IMR-90 (cell line): Measurements from ENCODE around the gene NECTIN4.

Experiments
- BHLHE40 ChIP-seq: fragments of 150-350 bp; IDR thresholded peaks from 2 replicates; pipeline ENCODE4 v1.6.1; 2016; ENCODE audit warnings: mild to moderate bottlenecking, low read depth, low read length
- CHD1 ChIP-seq: IDR thresholded peaks from 2 replicates; pipeline ENCODE4 v1.6.1; 2012; ENCODE audit warnings: low read depth, low read length, improper control_type of control experiment
- FOS ChIP-seq: fragments of 150-350 bp; IDR thresholded peaks from 2 replicates; pipeline ENCODE4 v1.6.1; 2016; ENCODE audit warnings: low read depth, low read length
- MAFK ChIP-seq: IDR thresholded peaks from 2 replicates; pipeline ENCODE4 v1.6.1; 2012; ENCODE audit warnings: low read depth, low read length, improper control_type of control experiment
- MAZ ChIP-seq: IDR thresholded peaks from 2 replicates; pipeline ENCODE4 v1.6.1; 2012; ENCODE audit warnings: low read depth, mild to moderate bottlenecking, low read length, improper control_type of control experiment, moderate library complexity, borderline replicate concordance
- MXI1 ChIP-seq: IDR thresholded peaks from 2 replicates; pipeline ENCODE4 v1.6.1; 2012; ENCODE audit warnings: low read depth, mild to moderate bottlenecking, low read length, moderate library complexity, borderline replicate concordance
- POLR2A ChIP-seq: IDR thresholded peaks from 2 replicates; pipeline ENCODE4 v1.6.1; 2012; ENCODE audit warnings: mild to moderate bottlenecking, low read depth, low read length
- RFX5 ChIP-seq: IDR thresholded peaks from 2 replicates; pipeline ENCODE4 v1.8.0; 2012; ENCODE audit warnings: low read depth, mild to moderate bottlenecking, low read length, moderate library complexity
- SMC3 ChIP-seq: fragments of 150-350 bp; IDR thresholded peaks from 2 replicates; pipeline ENCODE4 v1.6.1; 2016; ENCODE audit warnings: low read depth, mild to moderate bottlenecking, antibody characterized with exemption, low read length, moderate library complexity
- TF ChIP-seq, protein P1 (sequence below): conservative IDR thresholded peaks from 2 replicates; pipeline ENCODE4 v1.5.1; 2012; ENCODE audit warnings: mild to moderate bottlenecking, low read depth, low read length, improper control_type of control experiment
- TF ChIP-seq, protein P2 (sequence below): fragments of 150-350 bp; IDR thresholded peaks from 2 replicates; pipeline ENCODE4 v1.6.1; 2017; ENCODE audit warnings: mild to moderate bottlenecking, antibody characterized with exemption, low read length, low read depth

DNA sequence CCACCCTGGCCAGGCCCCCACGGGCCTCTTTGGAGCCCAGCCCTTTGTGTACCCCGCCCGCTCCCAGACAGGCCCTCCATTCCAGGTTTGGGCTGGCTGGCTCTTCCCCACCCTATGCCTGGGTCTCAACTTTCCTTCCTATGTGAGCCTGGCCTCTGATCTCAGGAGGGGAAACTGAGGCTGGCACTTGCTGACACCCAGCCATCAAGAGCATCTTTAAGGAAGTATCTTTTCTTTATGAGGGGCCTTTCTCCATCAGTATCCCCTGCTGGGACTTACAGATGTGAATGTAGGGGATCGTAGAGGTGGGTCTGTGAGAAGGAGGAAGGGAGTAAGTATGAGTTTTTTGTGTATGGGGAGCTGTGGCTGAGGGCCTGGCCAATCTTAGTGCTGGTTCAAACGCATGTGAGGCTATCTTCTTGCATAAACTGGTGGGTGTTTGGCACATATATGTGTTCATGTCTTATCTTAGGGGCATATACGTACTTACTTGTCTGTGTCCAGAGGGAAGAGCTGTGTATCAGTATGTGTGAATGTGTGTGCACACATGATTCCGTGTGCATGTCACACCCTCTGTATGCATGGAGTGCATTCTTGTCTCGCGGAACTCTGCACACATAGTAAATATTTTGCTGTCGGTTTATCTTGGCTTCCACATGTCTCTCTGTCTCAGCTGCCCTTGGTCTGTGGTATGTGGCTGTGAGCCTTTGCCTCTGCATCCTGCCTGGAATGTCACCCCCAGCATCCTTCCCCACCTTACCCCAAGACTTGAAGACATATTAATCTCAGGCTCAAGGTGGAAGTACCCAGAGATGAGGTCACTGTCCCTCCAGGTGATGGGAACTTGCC is 5.4 kb downstream of the NECTIN4 start:
- TF ChIP-seq, protein P1, sequence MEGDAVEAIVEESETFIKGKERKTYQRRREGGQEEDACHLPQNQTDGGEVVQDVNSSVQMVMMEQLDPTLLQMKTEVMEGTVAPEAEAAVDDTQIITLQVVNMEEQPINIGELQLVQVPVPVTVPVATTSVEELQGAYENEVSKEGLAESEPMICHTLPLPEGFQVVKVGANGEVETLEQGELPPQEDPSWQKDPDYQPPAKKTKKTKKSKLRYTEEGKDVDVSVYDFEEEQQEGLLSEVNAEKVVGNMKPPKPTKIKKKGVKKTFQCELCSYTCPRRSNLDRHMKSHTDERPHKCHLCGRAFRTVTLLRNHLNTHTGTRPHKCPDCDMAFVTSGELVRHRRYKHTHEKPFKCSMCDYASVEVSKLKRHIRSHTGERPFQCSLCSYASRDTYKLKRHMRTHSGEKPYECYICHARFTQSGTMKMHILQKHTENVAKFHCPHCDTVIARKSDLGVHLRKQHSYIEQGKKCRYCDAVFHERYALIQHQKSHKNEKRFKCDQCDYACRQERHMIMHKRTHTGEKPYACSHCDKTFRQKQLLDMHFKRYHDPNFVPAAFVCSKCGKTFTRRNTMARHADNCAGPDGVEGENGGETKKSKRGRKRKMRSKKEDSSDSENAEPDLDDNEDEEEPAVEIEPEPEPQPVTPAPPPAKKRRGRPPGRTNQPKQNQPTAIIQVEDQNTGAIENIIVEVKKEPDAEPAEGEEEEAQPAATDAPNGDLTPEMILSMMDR: no peak
- no peak for TF ChIP-seq SMC3
- TF ChIP-seq MAZ: no peak
- no peak for TF ChIP-seq POLR2A
- no peak for TF ChIP-seq RFX5
- TF ChIP-seq MAFK: no peak
- TF ChIP-seq BHLHE40: no peak
- no peak for TF ChIP-seq FOS
- TF ChIP-seq MXI1: no peak
- no peak for TF ChIP-seq CHD1
- TF ChIP-seq, protein P2, sequence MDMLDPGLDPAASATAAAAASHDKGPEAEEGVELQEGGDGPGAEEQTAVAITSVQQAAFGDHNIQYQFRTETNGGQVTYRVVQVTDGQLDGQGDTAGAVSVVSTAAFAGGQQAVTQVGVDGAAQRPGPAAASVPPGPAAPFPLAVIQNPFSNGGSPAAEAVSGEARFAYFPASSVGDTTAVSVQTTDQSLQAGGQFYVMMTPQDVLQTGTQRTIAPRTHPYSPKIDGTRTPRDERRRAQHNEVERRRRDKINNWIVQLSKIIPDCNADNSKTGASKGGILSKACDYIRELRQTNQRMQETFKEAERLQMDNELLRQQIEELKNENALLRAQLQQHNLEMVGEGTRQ: no peak
